VCaP (cell line): Measurements from ENCODE around the gene TSPAN11.

Experiments used
- H3K27ac ChIP-seq: fragments of 450-650 bp; 2 replicates; pipeline ENCODE4 v1.5.1; 2017
- CTCF ChIP-seq: fragments of 450-650 bp; conservative IDR thresholded peaks from 2 replicates; pipeline ENCODE4 v1.5.1; 2017; ENCODE audit warnings: mild to moderate bottlenecking, moderate library complexity

The TSPAN11 gene

GRCh38 chr12:30975581-30975980 lies 49.0 kb downstream of the TSPAN11 start:
- no peak for TF ChIP-seq CTCF

GRCh38 chr12:30976206-30976605 lies 49.7 kb downstream of the TSPAN11 start:
- no peak overlapping the region for H3K27ac ChIP-seq
- TF ChIP-seq CTCF, result no peak

More at GRCh38 chr12:30975581-30975980, 49.0 kb downstream of the TSPAN11 start:
- H3K27ac ChIP-seq, result no peak overlapping the region

GRCh38 chr12:30977124-30977523 lies 50.6 kb downstream of the TSPAN11 start:
- no peak for TF ChIP-seq CTCF
- H3K27ac ChIP-seq, result no peak overlapping the region

- no peak for TF ChIP-seq CTCF
- H3K27ac ChIP-seq, result no peak overlapping the region
These were observed 51.2 kb downstream of the TSPAN11 start for GRCh38 chr12:30977537-30978349.

GRCh38 chr12:30978639-30979038 lies 52.1 kb downstream of the TSPAN11 start:
- H3K27ac ChIP-seq, result no peak overlapping the region
- TF ChIP-seq CTCF, result no peak

- TF ChIP-seq CTCF, result no peak
- H3K27ac ChIP-seq, result no peak overlapping the region
These were observed 53.1 kb downstream of the TSPAN11 start for GRCh38 chr12:30979371-30980259.

- no peak overlapping the region for H3K27ac ChIP-seq
- TF ChIP-seq CTCF, result no peak
These were observed 54.6 kb downstream of the TSPAN11 start for GRCh38 chr12:30980955-30981662.
